GM21786 (cell line): ENCODE results near the gene PKNOX2.

Source experiments
- ATAC-seq: cut with Tn5 transposase; IDR thresholded peaks from one replicate; pipeline ENCODE4 v1.9.1; 2021; ENCODE audit not compliant: unreplicated experiment

Gene PKNOX2

GRCh38 chr11:125171974-125172373 lies 7.4 kb downstream of the PKNOX2 start:
- ATAC-seq = no peak

GRCh38 chr11:125173027-125173426 lies 8.5 kb downstream of the PKNOX2 start:
- no peak for ATAC-seq

GRCh38 chr11:125173556-125173955 lies 9.0 kb downstream of the PKNOX2 start:
- ATAC-seq = no peak

GRCh38 chr11:125174057-125174456 lies 9.5 kb downstream of the PKNOX2 start:
- ATAC-seq = no peak

GRCh38 chr11:125174686-125175085 lies 10.1 kb downstream of the PKNOX2 start:
- no peak for ATAC-seq

GRCh38 chr11:125175166-125175565 lies 10.6 kb downstream of the PKNOX2 start:
- ATAC-seq = no peak

GRCh38 chr11:125175896-125176575 lies 11.5 kb downstream of the PKNOX2 start:
- ATAC-seq = no peak

- no peak for ATAC-seq
Measured at GRCh38 chr11:125176866-125177265, 12.3 kb downstream of the PKNOX2 start.

- no peak for ATAC-seq
Measured at GRCh38 chr11:125177543-125177942, 13.0 kb downstream of the PKNOX2 start.

- no peak for ATAC-seq
Measured at GRCh38 chr11:125179346-125179745, 14.8 kb downstream of the PKNOX2 start.

- ATAC-seq = no peak
Measured at GRCh38 chr11:125179895-125180294, 15.3 kb downstream of the PKNOX2 start.

- ATAC-seq = peak; percentile 65
Measured at GRCh38 chr11:125180413-125181305, 16.1 kb downstream of the PKNOX2 start.

- ATAC-seq = no peak
Measured at GRCh38 chr11:125182573-125182972, 18.0 kb downstream of the PKNOX2 start.

GRCh38 chr11:125183641-125184040 lies 19.1 kb downstream of the PKNOX2 start:
- no peak for ATAC-seq

GRCh38 chr11:125188021-125188420 lies 23.5 kb downstream of the PKNOX2 start:
- no peak for ATAC-seq

GRCh38 chr11:125190566-125190965 lies 26.0 kb downstream of the PKNOX2 start:
- no peak for ATAC-seq

GRCh38 chr11:125192183-125192582 lies 27.6 kb downstream of the PKNOX2 start:
- no peak for ATAC-seq

GRCh38 chr11:125192717-125193415 lies 28.3 kb downstream of the PKNOX2 start:
- no peak for ATAC-seq

- no peak for ATAC-seq
Measured at GRCh38 chr11:125193416-125193726, 28.8 kb downstream of the PKNOX2 start.

GRCh38 chr11:125193841-125194240 lies 29.3 kb downstream of the PKNOX2 start:
- no peak for ATAC-seq

- no peak for ATAC-seq
Measured at GRCh38 chr11:125199915-125200314, 35.4 kb downstream of the PKNOX2 start.

GRCh38 chr11:125200441-125200840 lies 35.9 kb downstream of the PKNOX2 start:
- ATAC-seq = no peak
